DND-41 (cell line): ENCODE measurements around the gene ARHGEF12.

Source experiments
- ATAC-seq: fragments of 200-7000 bp; cut with Tn5 transposase; 3 replicates; pipeline ENCODE4 v1.9.1; 2021; ENCODE audit warnings: low read depth; ENCODE audit not compliant: insufficient read depth
- DNase-seq: peaks from one replicate; pipeline ENCODE4 v3.0.0-alpha.2; 2020
- H2AFZ ChIP-seq: 2 replicates; pipeline ENCODE4 v1.6.0; 2012; ENCODE audit warnings: low read depth, low read length
- H3K27ac ChIP-seq: 2 replicates; pipeline ENCODE4 v1.5.1; 2012; ENCODE audit warnings: low read length, inconsistent platforms
- H3K27me3 ChIP-seq: fragments of 200-600 bp; sonication (generic); 2 replicates; pipeline ENCODE4 v1.6.0; 2012; ENCODE audit warnings: low read length, mild to moderate bottlenecking, inconsistent platforms; ENCODE audit not compliant: insufficient read depth, poor library complexity
- H3K36me3 ChIP-seq: 2 replicates; pipeline ENCODE4 v1.5.1; 2012; ENCODE audit warnings: low read length, inconsistent platforms; ENCODE audit not compliant: insufficient read depth
- H3K4me1 ChIP-seq: 2 replicates; pipeline ENCODE4 v1.5.1; 2012; ENCODE audit warnings: mild to moderate bottlenecking, low read length; ENCODE audit not compliant: insufficient read depth
- H3K4me2 ChIP-seq: 2 replicates; pipeline ENCODE4 v1.6.0; 2012; ENCODE audit warnings: mild to moderate bottlenecking, moderate library complexity, low read length, inconsistent platforms; ENCODE audit not compliant: insufficient read depth
- H3K4me3 ChIP-seq, 2 experiments: fragments of 200-600 bp in 1 of 2; shearing (Covaris generic) in 1 of 2; 2 replicates each; pipeline ENCODE4 v1.5.1; 2012 to 2016; ENCODE audit warnings: inconsistent platforms in 2 of 2, low read length in 2 of 2, mild to moderate bottlenecking in 2 of 2, low read depth in 1 of 2, moderate library complexity in 1 of 2
- H3K79me2 ChIP-seq: 2 replicates; pipeline ENCODE4 v1.6.0; 2012; ENCODE audit warnings: low read length, inconsistent platforms; ENCODE audit not compliant: insufficient read depth
- H3K9ac ChIP-seq: 2 replicates; pipeline ENCODE4 v1.6.0; 2012; ENCODE audit warnings: low read depth, mild to moderate bottlenecking, inconsistent platforms, low read length, moderate library complexity
- H3K9me3 ChIP-seq: 2 replicates; pipeline ENCODE4 v1.5.1; 2012; ENCODE audit warnings: low read length, moderate library complexity, mild to moderate bottlenecking, inconsistent platforms; ENCODE audit not compliant: insufficient read depth, severe bottlenecking
- H4K20me1 ChIP-seq: 2 replicates; pipeline ENCODE4 v1.6.0; 2012; ENCODE audit warnings: low read length; ENCODE audit not compliant: insufficient read depth
- CTCF ChIP-seq: IDR thresholded peaks from 2 replicates; pipeline ENCODE4 v1.5.1; 2012; ENCODE audit warnings: borderline replicate concordance, low read length, moderate library complexity, mild to moderate bottlenecking; ENCODE audit not compliant: poor library complexity, severe bottlenecking; ENCODE audit errors: extremely low read depth
- EZH2 ChIP-seq: IDR thresholded peaks from 3 replicates; pipeline ENCODE4 v1.6.1; 2012; ENCODE audit warnings: borderline replicate concordance, low read depth, mild to moderate bottlenecking, moderate library complexity, low read length, inconsistent platforms; ENCODE audit not compliant: severe bottlenecking

Gene ARHGEF12

GRCh38 chr11:120395778-120396177, 59.6 kb downstream of the ARHGEF12 start:
- TF ChIP-seq CTCF (no peak), EZH2 (no peak)
- H3K4me3 ChIP-seq: no peak overlapping the region
- no peaks in the 10 kb centered on the region for H3K4me1 ChIP-seq
- no peaks in the 10 kb centered on the region for H3K9me3 ChIP-seq
- ATAC-seq (no peak), DNase-seq (no peak)
- no peaks in the 10 kb centered on the region for H3K79me2 ChIP-seq
- no peak overlapping the region for H3K9ac ChIP-seq
- H3K4me2 ChIP-seq: no peak overlapping the region
- H3K27me3 ChIP-seq: peaks cover 26% of the 10 kb centered on the region
- no peak overlapping the region for H3K27ac ChIP-seq
- H4K20me1 ChIP-seq: no peaks in the 10 kb centered on the region
- H2AFZ ChIP-seq: no peak overlapping the region
- no peaks in the 10 kb centered on the region for H3K36me3 ChIP-seq

GRCh38 chr11:120398132-120398531, 61.9 kb downstream of the ARHGEF12 start:
- Histone ChIP-seq H3K27ac (no peak overlapping the region), H3K79me2 (no peaks in the 10 kb centered on the region), H2AFZ (no peak overlapping the region), H3K36me3 (no peaks in the 10 kb centered on the region), H3K4me1 (no peaks in the 10 kb centered on the region), H3K27me3 (peaks cover 30% of the 10 kb centered on the region), H3K4me3 (no peak overlapping the region), H3K9ac (no peak overlapping the region), H3K9me3 (no peaks in the 10 kb centered on the region), H4K20me1 (no peaks in the 10 kb centered on the region), H3K4me2 (no peak overlapping the region)
- DNase-seq (no peak), ATAC-seq (no peak)
- no peak for TF ChIP-seq EZH2
- TF ChIP-seq CTCF: no peak

GRCh38 chr11:120399307-120399706, 63.1 kb downstream of the ARHGEF12 start:
- Histone ChIP-seq H4K20me1 (no peaks in the 10 kb centered on the region), H3K9me3 (no peaks in the 10 kb centered on the region), H3K4me3 (no peak overlapping the region), H3K4me2 (no peak overlapping the region), H3K4me1 (no peaks in the 10 kb centered on the region), H3K79me2 (no peaks in the 10 kb centered on the region), H3K27me3 (peaks cover 34% of the 10 kb centered on the region), H3K27ac (no peak overlapping the region), H3K36me3 (no peaks in the 10 kb centered on the region), H2AFZ (no peak overlapping the region), H3K9ac (no peak overlapping the region)
- DNase-seq (no peak), ATAC-seq (no peak)
- no peak for TF ChIP-seq CTCF
- TF ChIP-seq EZH2: no peak
